HCT116 (cell line): ENCODE results near the gene CCDC182.

Experiments
- CTCF ChIP-seq, 3 experiments: fragments of 200-600 bp in 1 of 3; sonication (generic) in 1 of 3; IDR thresholded peaks in 2 of 3; conservative IDR thresholded peaks in 1 of 3; 2 replicates each; pipeline ENCODE4 v1.5.1; 2012 to 2017; ENCODE audit warnings: low read depth in 2 of 3, low read length in 2 of 3, antibody characterized with exemption in 1 of 3, borderline replicate concordance in 1 of 3, control low read depth in 1 of 3, mild to moderate bottlenecking in 1 of 3, mixed read lengths in 1 of 3, mixed run types in 1 of 3, moderate library complexity in 1 of 3; ENCODE audit not compliant: insufficient read depth in 1 of 3
- EGR1 ChIP-seq: IDR thresholded peaks from 2 replicates; pipeline ENCODE4 v1.6.1; 2012; ENCODE audit warnings: low read depth
- ELF1 ChIP-seq: IDR thresholded peaks from 2 replicates; pipeline ENCODE4 v1.6.1; 2012; ENCODE audit warnings: low read depth, borderline replicate concordance
- EZH2 ChIP-seq: fragments of 200-600 bp; sonication (generic); IDR thresholded peaks from 2 replicates; pipeline ENCODE4 v1.6.1; 2017; ENCODE audit warnings: antibody characterized with exemption, mixed run types
- JUND ChIP-seq: IDR thresholded peaks from 2 replicates; pipeline ENCODE4 v1.6.1; 2012
- RAD21 ChIP-seq: IDR thresholded peaks from 2 replicates; pipeline ENCODE4 v1.6.1; 2012; ENCODE audit warnings: low read depth, mild to moderate bottlenecking
- SIN3A ChIP-seq: IDR thresholded peaks from 2 replicates; pipeline ENCODE4 v1.6.1; 2012; ENCODE audit warnings: low read depth
- SP1 ChIP-seq: IDR thresholded peaks from 2 replicates; pipeline ENCODE4 v1.6.1; 2012; ENCODE audit warnings: low read depth
- YY1 ChIP-seq: IDR thresholded peaks from 2 replicates; pipeline ENCODE4 v1.6.1; 2011; ENCODE audit warnings: low read length, low read depth, moderate library complexity, mild to moderate bottlenecking; ENCODE audit not compliant: insufficient replicate concordance; ENCODE audit errors: extremely low read depth
- ZBTB33 ChIP-seq: IDR thresholded peaks from 2 replicates; pipeline ENCODE4 v1.6.1; 2011; ENCODE audit warnings: mild to moderate bottlenecking, low read length, moderate library complexity; ENCODE audit not compliant: insufficient replicate concordance; ENCODE audit errors: extremely low read depth

- TF ChIP-seq CTCF (IDR thresholded peaks at IDR 0.05 in 2 of 3, conservative IDR thresholded peaks at IDR 0.05 in 1 of 3; ENCODE audit: borderline replicate concordance in 1 of 3, insufficient read depth in 1 of 3, low read depth in 2 of 3, low read length in 2 of 3), result no peak; a peak in 1 of 6 replicates
- TF ChIP-seq ZBTB33, result no peak
- no peak for TF ChIP-seq YY1
- no peak for TF ChIP-seq SIN3A
- no peak for TF ChIP-seq ELF1
- no peak for TF ChIP-seq EGR1
- TF ChIP-seq JUND, result no peak
- TF ChIP-seq SP1, result no peak
- no peak for TF ChIP-seq EZH2
- no peak for TF ChIP-seq RAD21
Measured at GRCh38 chr17:57755480-57756070, 10.5 kb upstream of the CCDC182 start.
